ENCODE measurements around the gene GPR153. TPM values are rescaled to one million over a fixed set of nuclear protein-coding genes. Genes with fewer than 3 reads are reported as not detected.

Gene GPR153
- total RNA-seq, 2 donors from 2014 or later = 19.6 to 21.0 TPM

- peak; percentile 79 for DNase-seq
- intact Hi-C loops (cut with DNase I) = no loop called here
Measured at GRCh38 chr1:6235296-6235677, 25.6 kb downstream of the GPR153 start.

GRCh38 chr1:6234502-6235295 is 26.2 kb downstream of the GPR153 start:
- Histone ChIP-seq H3K36me3 (peaks cover 3% of the 10 kb centered on the region), H3K27me3 (peaks cover under 1% of the 10 kb centered on the region), H3K4me1 (peaks cover 8% of the 10 kb centered on the region), H3K9me3 (no peaks in the 10 kb centered on the region), H3K4me3 (peak overlapping the region; percentile 65), H3K9ac (ENCODE audit: low read depth in 2 of 2, low read length in 2 of 2) (peak overlapping the region; percentile 81 to 84), H3K27ac (no peak overlapping the region)
- no peak for TF ChIP-seq CTCF (IDR thresholded peaks at IDR 0.05)
- DNase-seq = no peak
- intact Hi-C loops (cut with DNase I) = no loop called here

More at GRCh38 chr1:6235296-6235677, 25.6 kb downstream of the GPR153 start:
- Histone ChIP-seq H3K27ac (peak overlapping the region; percentile 53), H3K9ac (ENCODE audit: low read depth in 2 of 2, low read length in 2 of 2) (peak overlapping the region; percentile 81 to 84), H3K4me1 (peaks cover 8% of the 10 kb centered on the region), H3K9me3 (no peaks in the 10 kb centered on the region), H3K27me3 (peaks cover 6% of the 10 kb centered on the region), H3K36me3 (peaks cover 3% of the 10 kb centered on the region), H3K4me3 (peak overlapping the region; percentile 65)
- no peak for TF ChIP-seq CTCF (IDR thresholded peaks at IDR 0.05)

GRCh38 chr1:6233376-6233775 is 27.5 kb downstream of the GPR153 start:
- Histone ChIP-seq H3K4me1 (peaks cover 8% of the 10 kb centered on the region), H3K9me3 (no peaks in the 10 kb centered on the region), H3K9ac (ENCODE audit: low read depth in 2 of 2, low read length in 2 of 2) (no peak overlapping the region), H3K27ac (no peak overlapping the region), H3K4me3 (no peak overlapping the region), H3K27me3 (no peaks in the 10 kb centered on the region), H3K36me3 (peaks cover 3% of the 10 kb centered on the region)
- intact Hi-C loops (cut with DNase I) = no loop called here
- no peak for TF ChIP-seq CTCF (IDR thresholded peaks at IDR 0.05)
- DNase-seq = no peak

GRCh38 chr1:6225651-6226050 is 35.2 kb downstream of the GPR153 start:
- no peaks in the 10 kb centered on the region for H3K9me3 ChIP-seq
- TF ChIP-seq CTCF (IDR thresholded peaks at IDR 0.05) = no peak
- no peaks in the 10 kb centered on the region for H3K27me3 ChIP-seq
- no peaks in the 10 kb centered on the region for H3K36me3 ChIP-seq
- no peak overlapping the region for H3K9ac ChIP-seq (ENCODE audit: low read depth in 2 of 2, low read length in 2 of 2)
- DNase-seq = no peak
- no peak overlapping the region for H3K27ac ChIP-seq
- H3K4me1 ChIP-seq = no peaks in the 10 kb centered on the region
- intact Hi-C loops (cut with DNase I) = no loop called here
- H3K4me3 ChIP-seq = no peak overlapping the region

GRCh38 chr1:6224718-6225117 is 36.2 kb downstream of the GPR153 start:
- Histone ChIP-seq H3K36me3 (no peaks in the 10 kb centered on the region), H3K9ac (ENCODE audit: low read depth in 2 of 2, low read length in 2 of 2) (no peak overlapping the region), H3K4me3 (no peak overlapping the region), H3K27me3 (no peaks in the 10 kb centered on the region), H3K9me3 (no peaks in the 10 kb centered on the region), H3K4me1 (no peaks in the 10 kb centered on the region), H3K27ac (no peak overlapping the region)
- intact Hi-C loops (cut with DNase I) = no loop called here
- DNase-seq = no peak
- TF ChIP-seq CTCF (IDR thresholded peaks at IDR 0.05) = no peak

Measured in colonic mucosa (tissue), 4 donors.